GM23338 (cell line): ENCODE data around the gene MFAP4. TPM values are rescaled to one million over a fixed set of nuclear protein-coding genes. Genes with fewer than 3 reads are reported as not detected.

Experiments
- ATAC-seq: fragments of 200-7000 bp; cut with Tn5 transposase; 3 replicates; pipeline ENCODE4 v1.9.1; 2020
- DNase-seq: peaks from one replicate; pipeline ENCODE4 v3.0.0-alpha.2; 2015; ENCODE audit warnings: low spot score
- H2AFZ ChIP-seq: fragments of 200-600 bp; sonication (generic); 2 replicates; pipeline ENCODE4 v1.8.0; 2016; ENCODE audit warnings: antibody characterized with exemption, mild to moderate bottlenecking, moderate library complexity
- H3F3A ChIP-seq: fragments of 200-600 bp; sonication (generic); replicated peaks from 2 replicates; pipeline ENCODE4 v1.8.0; 2017; ENCODE audit warnings: antibody characterized with exemption, mixed run types, low read depth
- H3K27ac ChIP-seq: fragments of 200-600 bp; sonication (generic); 2 replicates; pipeline ENCODE4 v1.6.1; 2016; ENCODE audit warnings: low read depth
- H3K27me3 ChIP-seq: fragments of 200-600 bp; sonication (generic); 2 replicates; pipeline ENCODE4 v1.8.0; 2016; ENCODE audit warnings: mild to moderate bottlenecking, mixed run types, moderate library complexity; ENCODE audit not compliant: insufficient read depth
- H3K36me3 ChIP-seq: fragments of 200-600 bp; sonication (generic); 2 replicates; pipeline ENCODE4 v1.8.0; 2016; ENCODE audit warnings: mild to moderate bottlenecking; ENCODE audit not compliant: insufficient read depth
- H3K4me1 ChIP-seq: fragments of 200-600 bp; sonication (generic); 2 replicates; pipeline ENCODE4 v1.8.0; 2016; ENCODE audit warnings: mild to moderate bottlenecking, moderate library complexity; ENCODE audit not compliant: insufficient read depth
- H3K4me2 ChIP-seq: fragments of 200-600 bp; sonication (generic); 2 replicates; pipeline ENCODE4 v1.7.1; 2017; ENCODE audit warnings: mixed run types
- H3K4me3 ChIP-seq: fragments of 200-600 bp; sonication (generic); 2 replicates; pipeline ENCODE4 v1.6.1; 2016; ENCODE audit warnings: mixed run types
- H3K79me2 ChIP-seq: fragments of 200-600 bp; sonication (generic); replicated peaks from 2 replicates; pipeline ENCODE4 v1.8.0; 2017; ENCODE audit warnings: mild to moderate bottlenecking; ENCODE audit not compliant: insufficient read depth
- H3K9me2 ChIP-seq: fragments of 200-600 bp; sonication (generic); 2 replicates; pipeline ENCODE4 v1.8.0; 2017; ENCODE audit not compliant: insufficient read depth
- H4K20me1 ChIP-seq: fragments of 200-600 bp; sonication (generic); replicated peaks from 2 replicates; pipeline ENCODE4 v1.8.0; 2017; ENCODE audit warnings: mild to moderate bottlenecking; ENCODE audit not compliant: insufficient read depth
- H3K27ac Mint-ChIP-seq: 2 replicates; pipeline ENCODE4 v1.8.0; 2020; ENCODE audit warnings: inconsistent platforms, mild to moderate bottlenecking, moderate library complexity, mixed read lengths
- H3K27me3 Mint-ChIP-seq: 3 replicates; pipeline ENCODE4 v1.8.0; 2022; ENCODE audit warnings: low read depth, mild to moderate bottlenecking, moderate library complexity, mixed read lengths, inconsistent platforms; ENCODE audit not compliant: insufficient read depth, poor library complexity
- H3K36me3 Mint-ChIP-seq: 3 replicates; pipeline ENCODE4 v1.8.0; 2021; ENCODE audit warnings: low read depth, mild to moderate bottlenecking, inconsistent platforms, moderate library complexity, mixed read lengths
- H3K4me1 Mint-ChIP-seq: 3 replicates; pipeline ENCODE4 v1.8.0; 2020; ENCODE audit warnings: mild to moderate bottlenecking, inconsistent platforms, mixed read lengths
- H3K4me3 Mint-ChIP-seq: 3 replicates; pipeline ENCODE4 v1.8.0; 2021; ENCODE audit warnings: moderate library complexity, mild to moderate bottlenecking, inconsistent platforms, mixed read lengths
- H3K9me3 Mint-ChIP-seq: 3 replicates; pipeline ENCODE4 v1.8.0; 2020; ENCODE audit warnings: moderate library complexity, mild to moderate bottlenecking, inconsistent platforms, mixed read lengths
- CREB1 ChIP-seq: fragments of 250-450 bp; sonication (Bioruptor Pico); IDR thresholded peaks from 2 replicates; pipeline ENCODE4 v1.5.0; 2020; ENCODE audit warnings: low read depth, mild to moderate bottlenecking, moderate library complexity
- CTCF ChIP-seq, 2 experiments: fragments of 200-600 bp in 1 of 2; sonication (generic) in 1 of 2; conservative IDR thresholded peaks; 2 replicates each; pipeline versions ENCODE4 v1.5.1 to v1.6.1; 2016 to 2017; ENCODE audit warnings: antibody characterized with exemption in 2 of 2, low read depth in 2 of 2, mild to moderate bottlenecking in 2 of 2, moderate library complexity in 1 of 2
- EZH2 ChIP-seq: fragments of 200-600 bp; sonication (generic); IDR thresholded peaks from one replicate; pipeline ENCODE4 v1.8.0; 2017; ENCODE audit warnings: antibody characterized with exemption, mild to moderate bottlenecking, low read depth; ENCODE audit not compliant: unreplicated experiment
- EZH2phosphoT487 ChIP-seq: fragments of 200-600 bp; sonication (generic); IDR thresholded peaks from one replicate; pipeline ENCODE4 v1.8.1; 2018; ENCODE audit warnings: antibody characterized with exemption; ENCODE audit not compliant: unreplicated experiment
- JUNB ChIP-seq: IDR thresholded peaks from one replicate; pipeline ENCODE4 v1.6.1; 2016; ENCODE audit warnings: antibody characterized with exemption; ENCODE audit not compliant: unreplicated experiment
- NANOG ChIP-seq: IDR thresholded peaks from 2 replicates; pipeline ENCODE4 v1.6.1; 2016; ENCODE audit warnings: antibody characterized with exemption, borderline replicate concordance
- POLR2AphosphoS5 ChIP-seq: IDR thresholded peaks from 2 replicates; pipeline ENCODE4 v1.6.1; 2016; ENCODE audit warnings: antibody characterized with exemption, low read depth
- REST ChIP-seq: IDR thresholded peaks from one replicate; pipeline ENCODE4 v1.6.1; 2018; ENCODE audit warnings: antibody characterized with exemption; ENCODE audit not compliant: unreplicated experiment
- STAT1 ChIP-seq: IDR thresholded peaks from one replicate; pipeline ENCODE4 v1.6.1; 2016; ENCODE audit warnings: antibody characterized with exemption; ENCODE audit not compliant: unreplicated experiment
- ZNF114 ChIP-seq: fragments of 250-450 bp; sonication (Bioruptor Pico); IDR thresholded peaks from 2 replicates; pipeline ENCODE4 v1.5.0; 2020; ENCODE audit warnings: mild to moderate bottlenecking, moderate library complexity
- ZNF331 ChIP-seq: fragments of 250-450 bp; sonication (Bioruptor Pico); IDR thresholded peaks from 2 replicates; pipeline ENCODE4 v1.5.0; 2020; ENCODE audit warnings: low read depth, mild to moderate bottlenecking, moderate library complexity
- polyA plus RNA-seq: library from polyadenylated mRNA; unstranded; fragments of >200 nt; fragmentation: Nextera tagmentation; extraction: Ambion mirVana; gene quantifications from 2 replicates; pipeline ENCODE4 v1.2.1, GENCODE V29; 2016
- total RNA-seq: library from RNA; depleted of rRNA; stranded (reverse); fragments of >200 nt; shearing (Covaris generic); gene quantifications from 2 replicates; pipeline ENCODE4 v1.2.3, GENCODE V29; 2014
- TF ChIP-seq, protein P1 (sequence below): IDR thresholded peaks from 2 replicates; pipeline ENCODE4 v1.6.1; 2016; ENCODE audit warnings: antibody characterized with exemption
- TF ChIP-seq, protein P2 (sequence below): fragments of 250-450 bp; sonication (Bioruptor Pico); IDR thresholded peaks from 2 replicates; pipeline ENCODE4 v1.5.0; 2020; ENCODE audit warnings: mild to moderate bottlenecking, moderate library complexity

The MFAP4 gene
- total and polyA plus RNA-seq, 2 experiments from 2014 or later: 7.7 to 9.7 TPM

DNA sequence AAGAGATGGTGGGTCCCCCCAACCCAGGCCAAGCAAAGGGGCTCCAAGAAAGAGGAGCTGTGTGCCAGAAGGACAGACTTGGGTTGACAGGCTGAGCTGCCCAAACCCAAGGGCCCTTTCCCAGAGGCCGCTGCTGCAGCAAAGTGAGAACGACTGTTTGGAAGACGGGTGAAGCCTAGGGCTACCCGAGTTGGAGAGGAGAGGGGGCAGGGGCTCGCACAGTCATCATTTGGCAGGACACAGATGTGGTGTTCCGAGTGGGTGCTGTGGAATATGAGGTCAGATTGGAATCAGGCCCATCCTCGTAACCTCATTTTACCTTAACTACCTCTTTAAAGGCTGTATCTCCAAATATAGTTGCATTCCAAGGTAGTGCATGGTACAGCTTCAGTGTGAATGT, 5.3 kb upstream of the MFAP4 start:
- Histone ChIP-seq H3K27ac (no peak overlapping the region), H3K9me2 (no peaks in the 10 kb centered on the region), H3K4me2 (peak overlapping the region; percentile 12; the same call in 1 of the 2 replicates), H2AFZ (no peak overlapping the region), H3K36me3 (no peaks in the 10 kb centered on the region; the same call in 1 of the 2 replicates), H3K79me2 (no peaks in the 10 kb centered on the region), H3F3A (peaks cover 4% of the 10 kb centered on the region; the same call in 1 of the 2 replicates), H3K4me3 (no peak overlapping the region), H3K4me1 (peaks cover 23% of the 10 kb centered on the region), H4K20me1 (no peaks in the 10 kb centered on the region), H3K27me3 (no peaks in the 10 kb centered on the region)
- no peak for DNase-seq
- no peak for TF ChIP-seq ZNF114 (CRISPR knock-in tag)
- TF ChIP-seq REST: no peak
- TF ChIP-seq STAT1: no peak
- no peak for TF ChIP-seq JUNB
- TF ChIP-seq, protein P1, sequence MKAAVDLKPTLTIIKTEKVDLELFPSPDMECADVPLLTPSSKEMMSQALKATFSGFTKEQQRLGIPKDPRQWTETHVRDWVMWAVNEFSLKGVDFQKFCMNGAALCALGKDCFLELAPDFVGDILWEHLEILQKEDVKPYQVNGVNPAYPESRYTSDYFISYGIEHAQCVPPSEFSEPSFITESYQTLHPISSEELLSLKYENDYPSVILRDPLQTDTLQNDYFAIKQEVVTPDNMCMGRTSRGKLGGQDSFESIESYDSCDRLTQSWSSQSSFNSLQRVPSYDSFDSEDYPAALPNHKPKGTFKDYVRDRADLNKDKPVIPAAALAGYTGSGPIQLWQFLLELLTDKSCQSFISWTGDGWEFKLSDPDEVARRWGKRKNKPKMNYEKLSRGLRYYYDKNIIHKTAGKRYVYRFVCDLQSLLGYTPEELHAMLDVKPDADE: no peak
- TF ChIP-seq POLR2AphosphoS5: no peak
- no peak for TF ChIP-seq CTCF (conservative IDR thresholded peaks at IDR 0.05; ENCODE audit: low read depth in 2 of 2)
- no peak for TF ChIP-seq CREB1 (CRISPR knock-in tag)
- no peak for TF ChIP-seq ZNF331 (CRISPR knock-in tag)
- TF ChIP-seq EZH2phosphoT487: no peak
- no peak for TF ChIP-seq EZH2
- no peak for TF ChIP-seq NANOG
- TF ChIP-seq, protein P2, sequence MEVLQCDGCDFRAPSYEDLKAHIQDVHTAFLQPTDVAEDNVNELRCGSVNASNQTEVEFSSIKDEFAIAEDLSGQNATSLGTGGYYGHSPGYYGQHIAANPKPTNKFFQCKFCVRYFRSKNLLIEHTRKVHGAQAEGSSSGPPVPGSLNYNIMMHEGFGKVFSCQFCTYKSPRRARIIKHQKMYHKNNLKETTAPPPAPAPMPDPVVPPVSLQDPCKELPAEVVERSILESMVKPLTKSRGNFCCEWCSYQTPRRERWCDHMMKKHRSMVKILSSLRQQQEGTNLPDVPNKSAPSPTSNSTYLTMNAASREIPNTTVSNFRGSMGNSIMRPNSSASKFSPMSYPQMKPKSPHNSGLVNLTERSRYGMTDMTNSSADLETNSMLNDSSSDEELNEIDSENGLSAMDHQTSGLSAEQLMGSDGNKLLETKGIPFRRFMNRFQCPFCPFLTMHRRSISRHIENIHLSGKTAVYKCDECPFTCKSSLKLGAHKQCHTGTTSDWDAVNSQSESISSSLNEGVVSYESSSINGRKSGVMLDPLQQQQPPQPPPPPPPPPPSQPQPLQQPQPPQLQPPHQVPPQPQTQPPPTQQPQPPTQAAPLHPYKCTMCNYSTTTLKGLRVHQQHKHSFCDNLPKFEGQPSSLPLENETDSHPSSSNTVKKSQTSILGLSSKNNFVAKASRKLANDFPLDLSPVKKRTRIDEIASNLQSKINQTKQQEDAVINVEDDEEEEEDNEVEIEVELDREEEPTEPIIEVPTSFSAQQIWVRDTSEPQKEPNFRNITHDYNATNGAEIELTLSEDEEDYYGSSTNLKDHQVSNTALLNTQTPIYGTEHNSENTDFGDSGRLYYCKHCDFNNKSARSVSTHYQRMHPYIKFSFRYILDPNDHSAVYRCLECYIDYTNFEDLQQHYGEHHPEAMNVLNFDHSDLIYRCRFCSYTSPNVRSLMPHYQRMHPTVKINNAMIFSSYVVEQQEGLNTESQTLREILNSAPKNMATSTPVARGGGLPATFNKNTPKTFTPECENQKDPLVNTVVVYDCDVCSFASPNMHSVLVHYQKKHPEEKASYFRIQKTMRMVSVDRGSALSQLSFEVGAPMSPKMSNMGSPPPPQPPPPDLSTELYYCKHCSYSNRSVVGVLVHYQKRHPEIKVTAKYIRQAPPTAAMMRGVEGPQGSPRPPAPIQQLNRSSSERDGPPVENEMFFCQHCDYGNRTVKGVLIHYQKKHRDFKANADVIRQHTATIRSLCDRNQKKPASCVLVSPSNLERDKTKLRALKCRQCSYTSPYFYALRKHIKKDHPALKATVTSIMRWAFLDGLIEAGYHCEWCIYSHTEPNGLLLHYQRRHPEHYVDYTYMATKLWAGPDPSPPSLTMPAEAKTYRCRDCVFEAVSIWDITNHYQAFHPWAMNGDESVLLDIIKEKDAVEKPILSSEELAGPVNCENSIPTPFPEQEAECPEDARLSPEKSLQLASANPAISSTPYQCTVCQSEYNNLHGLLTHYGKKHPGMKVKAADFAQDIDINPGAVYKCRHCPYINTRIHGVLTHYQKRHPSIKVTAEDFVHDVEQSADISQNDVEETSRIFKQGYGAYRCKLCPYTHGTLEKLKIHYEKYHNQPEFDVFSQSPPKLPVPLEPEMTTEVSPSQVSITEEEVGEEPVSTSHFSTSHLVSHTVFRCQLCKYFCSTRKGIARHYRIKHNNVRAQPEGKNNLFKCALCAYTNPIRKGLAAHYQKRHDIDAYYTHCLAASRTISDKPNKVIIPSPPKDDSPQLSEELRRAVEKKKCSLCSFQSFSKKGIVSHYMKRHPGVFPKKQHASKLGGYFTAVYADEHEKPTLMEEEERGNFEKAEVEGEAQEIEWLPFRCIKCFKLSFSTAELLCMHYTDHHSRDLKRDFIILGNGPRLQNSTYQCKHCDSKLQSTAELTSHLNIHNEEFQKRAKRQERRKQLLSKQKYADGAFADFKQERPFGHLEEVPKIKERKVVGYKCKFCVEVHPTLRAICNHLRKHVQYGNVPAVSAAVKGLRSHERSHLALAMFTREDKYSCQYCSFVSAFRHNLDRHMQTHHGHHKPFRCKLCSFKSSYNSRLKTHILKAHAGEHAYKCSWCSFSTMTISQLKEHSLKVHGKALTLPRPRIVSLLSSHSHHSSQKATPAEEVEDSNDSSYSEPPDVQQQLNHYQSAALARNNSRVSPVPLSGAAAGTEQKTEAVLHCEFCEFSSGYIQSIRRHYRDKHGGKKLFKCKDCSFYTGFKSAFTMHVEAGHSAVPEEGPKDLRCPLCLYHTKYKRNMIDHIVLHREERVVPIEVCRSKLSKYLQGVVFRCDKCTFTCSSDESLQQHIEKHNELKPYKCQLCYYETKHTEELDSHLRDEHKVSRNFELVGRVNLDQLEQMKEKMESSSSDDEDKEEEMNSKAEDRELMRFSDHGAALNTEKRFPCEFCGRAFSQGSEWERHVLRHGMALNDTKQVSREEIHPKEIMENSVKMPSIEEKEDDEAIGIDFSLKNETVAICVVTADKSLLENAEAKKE (CRISPR knock-in tag): no peak
- no peak for ATAC-seq
- Mint-ChIP-seq H3K9me3 (no peaks in the 10 kb centered on the region), H3K27ac (no peak overlapping the region), H3K36me3 (no peaks in the 10 kb centered on the region; the same call in 2 of the 3 replicates), H3K4me1 (peaks cover 35% of the 10 kb centered on the region), H3K27me3 (peaks cover 3% of the 10 kb centered on the region), H3K4me3 (no peak overlapping the region)
